H7 (cell line): Measurements from ENCODE around the gene STX8. TPM values are rescaled to one million over a fixed set of nuclear protein-coding genes. Genes with fewer than 3 reads are reported as not detected.
"Not testable (repeated sequence)": the region's sequence is repeated elsewhere in the genome, so short reads cannot be mapped to it uniquely, and the experiment has no call there.

Source experiments
- DNase-seq: peaks from one replicate; pipeline ENCODE4 v3.0.0; 2012
- H3K27me3 ChIP-seq: 2 replicates; pipeline ENCODE4 v1.6.0; 2011; ENCODE audit warnings: mild to moderate bottlenecking, low read length; ENCODE audit not compliant: control insufficient read depth, insufficient read depth
- H3K36me3 ChIP-seq: replicated peaks from 2 replicates; pipeline ENCODE4 v1.5.1; 2011; ENCODE audit warnings: low read length; ENCODE audit not compliant: control insufficient read depth, insufficient read depth
- H3K4me3 ChIP-seq: 2 replicates; pipeline ENCODE4 v1.5.1; 2011; ENCODE audit warnings: low read depth, mild to moderate bottlenecking, control low read depth, low read length, moderate library complexity; ENCODE audit not compliant: insufficient read depth
- total RNA-seq: library from RNA; depleted of rRNA; stranded (reverse); fragments of >200 nt; shearing (Covaris generic); gene quantifications from 2 replicates; pipeline ENCODE4 v1.2.3, GENCODE V29; 2014

Gene STX8
- total RNA-seq, 1 experiment from 2014 or later: 51.8 TPM

DNA sequence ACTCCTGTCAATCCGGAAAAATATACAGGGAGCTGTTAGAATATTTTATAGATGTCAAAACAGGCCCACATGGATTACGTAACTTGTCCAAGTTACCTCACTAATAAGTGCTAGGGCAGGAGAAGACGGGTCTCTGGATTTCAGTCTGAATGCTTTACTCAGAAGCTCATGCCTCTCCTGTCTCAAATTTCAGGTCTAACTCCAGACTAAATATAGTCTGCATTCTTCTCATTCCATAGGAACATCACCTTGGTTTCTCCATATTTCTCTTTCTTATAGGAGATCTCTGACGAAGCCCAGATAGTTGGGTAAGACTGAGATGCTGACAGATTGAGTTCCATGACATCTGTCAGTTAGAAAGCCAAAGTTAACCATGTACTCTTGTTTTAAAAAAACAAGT, 174.2 kb downstream of the STX8 start:
- Histone ChIP-seq H3K4me3 (no peak overlapping the region), H3K36me3 (no peaks in the 10 kb centered on the region), H3K27me3 (no peaks in the 10 kb centered on the region)
- no peak for DNase-seq

DNA sequence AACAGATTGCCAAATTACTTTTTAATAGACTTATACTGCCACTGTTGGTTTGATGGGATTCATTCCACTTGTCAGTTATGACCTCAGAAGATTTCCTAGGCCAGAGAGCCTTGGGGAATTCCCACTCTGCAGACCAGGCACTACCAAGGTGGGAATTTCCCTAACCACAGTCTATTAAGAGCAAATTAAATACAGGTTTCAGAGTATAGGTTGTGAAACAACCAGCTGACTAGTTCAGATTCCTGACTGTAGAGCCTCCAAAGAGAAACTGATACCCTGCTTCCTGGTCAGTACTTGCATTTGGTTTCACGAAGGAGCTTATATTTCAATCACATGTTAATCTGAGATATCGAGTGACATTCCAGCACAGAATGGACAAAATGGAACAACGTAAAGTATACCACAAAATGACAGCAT, 186.5 kb downstream of the STX8 start:
- Histone ChIP-seq H3K4me3 (no peak overlapping the region), H3K36me3 (no peaks in the 10 kb centered on the region), H3K27me3 (no peaks in the 10 kb centered on the region)
- peak; percentile 15 for DNase-seq

DNA sequence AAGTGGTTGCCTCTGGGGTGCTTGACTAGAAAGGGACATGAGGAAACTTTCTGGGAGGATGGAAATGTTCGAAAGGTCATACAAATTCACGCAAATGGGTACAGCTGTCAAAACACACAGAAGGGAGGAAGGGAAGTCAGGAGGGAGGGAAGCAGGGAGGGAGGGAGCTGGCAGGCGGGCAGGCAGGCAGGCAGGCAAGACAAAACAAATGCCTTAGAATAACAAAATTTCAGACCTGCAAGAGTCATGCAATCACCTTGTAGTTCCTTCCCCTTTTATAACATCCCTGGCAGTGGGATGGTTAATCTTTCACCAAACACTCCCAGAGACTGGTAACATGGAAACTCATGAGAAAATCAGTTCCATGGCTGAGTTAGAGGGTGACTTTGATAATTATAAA, 189.2 kb downstream of the STX8 start:
- no peaks in the 10 kb centered on the region for H3K36me3 ChIP-seq
- no peak for DNase-seq
- H3K27me3 ChIP-seq: no peaks in the 10 kb centered on the region
- no peak overlapping the region for H3K4me3 ChIP-seq

DNA sequence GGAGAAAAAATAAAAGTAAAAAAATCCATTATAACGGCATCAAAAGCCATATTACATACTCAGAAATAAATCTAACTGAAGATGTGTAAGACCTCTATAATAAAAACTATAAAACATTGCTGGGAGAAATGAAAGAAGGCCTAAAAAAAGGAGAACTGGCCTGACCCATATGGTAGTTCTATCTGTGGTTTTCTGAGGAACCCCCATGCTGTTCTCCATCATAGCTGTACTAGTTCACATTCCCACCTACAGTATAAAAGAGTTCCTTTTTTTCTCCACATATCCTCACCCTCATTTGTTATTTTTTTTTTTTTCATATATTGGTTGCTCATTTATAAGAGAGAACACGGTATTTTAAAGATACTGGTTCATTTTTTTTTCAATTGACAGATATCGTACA, 191.8 kb downstream of the STX8 start:
- Histone ChIP-seq H3K27me3 (no peaks in the 10 kb centered on the region), H3K36me3 (no peaks in the 10 kb centered on the region), H3K4me3 (no peak overlapping the region)
- no peak for DNase-seq

DNA sequence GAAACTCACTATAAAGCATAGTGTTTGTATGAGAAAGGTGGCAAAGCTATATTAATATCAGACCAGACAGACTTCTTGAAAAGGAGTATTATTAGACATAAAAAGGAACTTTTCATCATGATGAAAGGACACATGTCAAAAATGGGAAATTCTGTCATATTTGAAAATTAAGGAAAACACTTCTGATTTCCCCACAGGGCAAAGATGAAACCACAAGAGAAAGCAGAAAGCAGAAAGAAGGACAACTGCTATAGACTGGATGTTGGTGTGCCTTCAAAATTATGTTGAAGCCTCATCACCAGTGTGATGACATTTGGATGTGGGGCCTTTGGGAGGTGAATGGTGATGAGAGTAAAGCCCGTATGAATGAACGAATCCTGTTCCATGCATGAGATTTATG, 193.0 kb downstream of the STX8 start:
- Histone ChIP-seq H3K27me3 (no peaks in the 10 kb centered on the region), H3K4me3 (no peak overlapping the region), H3K36me3 (no peaks in the 10 kb centered on the region)
- no peak for DNase-seq

DNA sequence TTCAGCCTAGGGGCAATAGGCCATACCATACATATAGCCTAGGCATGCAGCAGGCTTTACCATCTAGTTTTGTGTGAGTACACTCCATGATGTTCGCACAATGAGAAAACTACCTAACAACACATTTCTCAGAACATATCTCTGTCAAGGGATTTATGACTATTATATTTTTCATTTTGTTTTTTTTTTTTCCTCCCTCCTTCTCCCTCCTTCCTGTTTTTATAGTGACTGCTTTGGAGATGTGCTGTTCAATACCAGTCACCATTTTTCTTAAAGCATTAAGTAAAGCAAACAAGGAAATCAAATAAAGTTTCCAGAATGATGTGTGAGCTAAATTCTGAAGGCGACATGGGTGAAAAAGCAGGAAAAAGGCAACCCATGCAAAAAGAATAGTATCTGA, 194.6 kb downstream of the STX8 start:
- no peak for DNase-seq

DNA sequence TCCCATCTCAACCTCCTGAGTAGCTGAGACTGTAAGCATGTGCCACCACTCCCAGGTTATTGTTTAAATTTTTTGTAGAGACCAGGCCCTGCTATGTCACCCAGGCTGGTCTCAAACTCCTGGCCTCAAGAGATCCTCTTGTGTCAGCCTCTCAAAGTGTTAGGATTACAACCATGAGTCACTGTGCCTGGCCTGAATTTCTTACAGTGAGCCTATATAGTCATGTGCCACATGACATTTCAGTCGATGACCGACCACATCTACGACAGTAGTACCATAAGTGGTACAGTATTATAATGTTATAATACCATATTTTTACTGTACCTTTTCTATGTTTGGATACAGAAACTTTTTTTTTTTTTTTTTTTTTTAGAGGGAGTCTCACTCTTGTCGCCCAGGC, 195.3 kb downstream of the STX8 start:
- DNase-seq: no peak
- no peaks in the 10 kb centered on the region for H3K27me3 ChIP-seq
- H3K4me3 ChIP-seq: no peak overlapping the region
- no peaks in the 10 kb centered on the region for H3K36me3 ChIP-seq

More for the DNA sequence above, 194.6 kb downstream of the STX8 start:
- H3K27me3 ChIP-seq: no peaks in the 10 kb centered on the region
- H3K4me3 ChIP-seq: no peak overlapping the region
- no peaks in the 10 kb centered on the region for H3K36me3 ChIP-seq

DNA sequence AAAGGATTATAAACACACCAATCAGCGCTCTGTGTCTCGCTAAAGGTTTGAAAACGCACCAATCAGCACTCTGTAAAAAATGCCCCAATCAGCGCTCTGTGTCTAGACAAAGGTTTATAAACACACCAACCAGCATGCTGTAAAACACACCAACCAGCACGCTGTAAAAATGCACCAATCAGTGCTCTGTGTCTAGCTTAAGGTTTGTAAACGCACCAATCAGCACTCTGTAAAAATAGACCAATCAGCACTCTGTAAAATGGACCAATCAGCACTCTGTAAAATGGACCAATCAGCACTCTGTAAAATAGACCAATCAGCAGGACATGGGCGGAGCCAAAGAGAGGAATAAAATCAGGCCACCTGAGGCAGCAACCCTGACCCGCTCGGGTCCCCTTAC, 199.4 kb downstream of the STX8 start:
- not testable (repeated sequence) for DNase-seq, H3K36me3 ChIP-seq, H3K4me3 ChIP-seq, H3K27me3 ChIP-seq

DNA sequence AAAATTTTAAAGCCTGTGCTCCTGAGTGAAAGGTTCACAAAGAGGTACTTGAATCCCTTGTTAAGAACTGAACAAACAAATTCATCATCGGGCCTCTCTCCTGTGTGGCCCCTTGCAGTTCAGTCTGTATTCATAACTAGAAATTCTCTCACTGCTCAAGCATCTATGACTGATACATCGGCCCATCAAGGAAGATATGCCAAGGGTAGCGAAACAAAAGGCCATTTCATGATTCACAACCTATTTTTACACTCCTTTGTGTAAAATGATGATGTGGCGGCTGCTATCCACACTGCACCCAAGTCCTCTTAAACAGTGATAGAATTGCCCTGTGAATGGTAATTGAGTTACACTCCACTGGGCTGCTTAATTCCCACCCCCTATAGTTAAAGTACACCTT, 204.6 kb downstream of the STX8 start:
- Histone ChIP-seq H3K4me3 (no peak overlapping the region), H3K36me3 (no peaks in the 10 kb centered on the region), H3K27me3 (no peaks in the 10 kb centered on the region)
- DNase-seq: no peak

DNA sequence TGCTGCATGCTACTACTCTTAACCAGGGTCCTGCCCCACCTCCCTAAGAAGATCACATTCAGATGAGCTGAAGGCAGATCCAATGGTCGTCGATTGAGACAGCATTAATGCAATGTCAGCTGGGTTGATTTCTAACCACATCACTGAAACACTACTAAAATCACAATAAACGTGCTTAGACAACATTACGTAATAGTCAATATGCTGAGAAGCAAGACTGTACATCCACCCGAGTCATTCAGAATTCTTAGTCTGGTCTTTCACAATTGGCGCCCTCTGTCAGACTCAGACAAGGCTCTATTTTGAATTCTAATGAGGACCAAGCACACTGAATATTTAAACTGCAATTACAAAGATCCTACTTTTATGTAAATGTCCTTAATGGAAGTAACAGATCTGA, 205.2 kb downstream of the STX8 start:
- Histone ChIP-seq H3K36me3 (no peaks in the 10 kb centered on the region), H3K4me3 (no peak overlapping the region), H3K27me3 (no peaks in the 10 kb centered on the region)
- no peak for DNase-seq

DNA sequence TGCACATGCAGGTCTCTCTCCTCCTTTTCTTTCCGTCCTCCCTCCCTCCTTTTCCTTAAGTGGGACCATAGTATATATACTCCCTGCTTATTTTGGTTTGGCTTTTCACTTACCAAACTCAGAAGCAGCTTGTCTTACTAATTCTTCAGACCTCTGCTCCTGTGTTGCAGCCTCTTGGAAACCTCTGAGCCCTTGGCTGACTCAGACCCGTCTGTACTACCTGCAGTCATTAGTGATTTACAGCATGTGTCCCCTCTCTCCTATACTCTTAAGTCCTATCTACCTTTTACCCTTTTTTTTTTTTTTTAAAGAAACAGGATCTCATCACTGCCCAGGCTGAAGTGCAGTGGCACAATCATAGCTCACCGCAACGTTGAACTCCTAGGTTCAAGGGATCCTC, 207.0 kb downstream of the STX8 start:
- no peak overlapping the region for H3K4me3 ChIP-seq
- no peaks in the 10 kb centered on the region for H3K36me3 ChIP-seq
- no peaks in the 10 kb centered on the region for H3K27me3 ChIP-seq
- no peak for DNase-seq

DNA sequence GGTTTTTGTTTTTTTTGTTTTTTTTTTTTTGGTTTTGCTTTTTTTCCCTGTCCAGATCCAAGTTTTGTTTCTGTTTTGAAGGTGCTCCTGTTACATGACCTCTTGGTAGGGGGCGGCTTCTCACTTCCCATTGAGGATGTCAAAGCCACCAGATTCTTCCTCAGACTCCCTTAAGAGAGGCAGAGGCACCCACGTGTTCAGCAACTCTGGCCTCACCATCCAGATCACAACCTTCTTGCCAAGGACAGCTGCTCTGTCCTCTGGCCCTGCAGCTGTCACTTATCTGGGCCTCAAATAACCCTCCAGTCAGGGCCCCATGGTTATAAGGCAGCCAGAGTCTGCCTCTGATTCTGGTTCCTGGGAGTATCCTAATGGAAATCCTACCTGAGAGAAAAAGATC, 208.5 kb downstream of the STX8 start:
- H3K27me3 ChIP-seq: no peaks in the 10 kb centered on the region
- no peak for DNase-seq
- H3K36me3 ChIP-seq: no peaks in the 10 kb centered on the region
- no peak overlapping the region for H3K4me3 ChIP-seq

DNA sequence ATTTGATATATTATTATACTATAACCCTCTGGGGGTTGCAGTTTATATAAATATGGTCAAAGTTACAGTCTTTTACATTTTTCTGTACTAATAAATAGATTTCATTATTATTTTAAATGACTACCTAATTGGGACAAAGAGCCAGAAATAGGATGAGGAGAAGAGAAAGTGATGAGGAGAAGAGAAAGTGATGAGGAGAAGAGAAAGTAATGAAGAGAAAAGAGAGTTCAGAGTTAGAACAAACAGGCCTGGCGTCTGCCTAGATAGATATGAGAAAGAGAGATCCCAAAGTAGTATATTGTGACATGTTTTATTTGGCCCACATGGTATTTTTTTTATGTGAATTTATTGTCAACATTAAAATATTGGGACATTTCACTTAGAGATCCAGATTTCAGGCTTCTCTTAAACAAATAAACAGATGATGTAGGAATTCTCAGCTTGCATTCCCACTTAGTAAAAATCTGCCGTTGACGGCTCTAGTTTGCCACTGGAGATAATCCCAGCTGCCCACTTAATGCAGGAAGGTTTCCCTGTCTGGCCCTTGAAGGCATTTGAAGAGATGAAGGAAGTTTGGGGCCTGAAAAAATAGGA, 210.7 kb downstream of the STX8 start:
- DNase-seq: no peak

DNA sequence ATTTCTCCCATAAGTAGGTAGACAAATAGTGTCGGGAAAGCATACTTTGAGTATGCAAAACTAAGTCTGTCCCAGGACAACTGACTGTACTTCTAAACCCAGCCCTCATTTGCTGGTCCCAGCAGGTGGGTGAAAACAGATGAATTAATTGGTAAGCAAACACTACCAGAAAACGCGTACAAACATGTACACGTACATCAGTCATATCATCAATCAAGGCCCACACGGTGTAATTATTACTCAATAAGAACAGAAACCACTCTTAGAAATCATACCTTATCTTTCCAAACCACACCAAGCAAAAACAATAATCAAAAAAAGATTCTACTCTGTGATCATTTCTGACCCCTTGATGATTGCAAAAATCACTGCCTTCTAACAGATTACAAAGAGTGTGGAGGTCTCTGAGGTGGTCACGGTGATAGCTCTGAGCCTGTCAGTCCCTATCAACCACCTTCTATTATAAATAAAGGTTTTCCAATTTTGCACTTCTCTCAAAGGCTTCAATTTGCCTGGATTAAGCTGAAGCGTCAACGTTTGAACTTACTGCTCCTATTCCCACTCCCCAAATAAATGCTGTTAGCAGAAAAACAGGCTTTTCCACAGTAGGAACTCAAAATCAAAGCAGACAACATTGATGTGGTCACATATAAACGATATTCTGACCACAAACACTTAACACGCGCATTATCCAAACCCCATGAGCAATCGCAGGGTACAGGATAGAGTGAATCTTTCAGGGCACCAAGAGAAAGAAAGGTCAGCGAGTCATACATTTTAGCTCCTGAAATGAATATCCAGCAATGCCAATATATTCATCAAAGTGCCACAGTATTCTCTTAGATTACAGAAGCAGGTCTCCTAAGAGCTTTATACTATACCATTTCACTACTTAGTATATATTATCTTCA, 211.9 kb downstream of the STX8 start:
- DNase-seq: no peak
- Histone ChIP-seq H3K36me3 (no peaks in the 10 kb centered on the region), H3K27me3 (no peaks in the 10 kb centered on the region), H3K4me3 (no peak overlapping the region)

More for the DNA sequence above, 210.7 kb downstream of the STX8 start:
- no peaks in the 10 kb centered on the region for H3K36me3 ChIP-seq
- no peaks in the 10 kb centered on the region for H3K27me3 ChIP-seq
- H3K4me3 ChIP-seq: no peak overlapping the region

DNA sequence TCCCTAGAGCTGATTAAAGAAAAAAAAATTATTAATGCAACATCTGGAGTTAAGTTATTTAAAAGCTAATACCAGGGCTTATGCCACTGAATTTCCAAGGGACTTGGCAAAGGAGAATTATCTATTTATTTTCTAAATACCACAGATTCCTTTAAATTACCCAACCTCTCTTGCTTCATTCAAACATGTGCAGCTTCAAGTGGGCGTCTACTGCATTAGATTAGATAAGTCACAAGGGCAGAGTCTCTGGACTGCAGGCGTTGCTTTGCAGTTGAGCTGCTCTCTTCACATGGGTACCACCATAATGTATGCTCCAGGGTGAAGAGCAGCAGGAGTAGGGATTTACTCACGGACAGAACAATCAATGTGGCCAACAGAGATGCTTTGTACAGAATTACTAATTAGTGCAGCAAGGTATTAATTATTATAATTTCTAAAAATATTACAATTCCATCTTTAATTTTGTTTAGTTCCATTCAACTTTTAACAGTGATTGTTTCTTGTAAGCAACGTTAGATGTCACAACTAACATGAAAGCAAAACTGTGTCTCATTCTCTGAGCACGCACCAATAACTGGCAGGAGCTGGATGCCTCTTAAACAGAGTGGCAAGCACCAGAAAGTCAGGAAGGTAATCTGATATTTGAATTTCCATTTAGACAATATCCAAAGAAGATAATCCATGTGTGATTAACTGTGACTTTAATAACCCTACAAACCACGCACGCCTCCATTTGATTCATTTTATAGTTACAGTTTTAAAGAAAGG, 214.2 kb downstream of the STX8 start:
- DNase-seq: no peak
- no peaks in the 10 kb centered on the region for H3K27me3 ChIP-seq
- H3K4me3 ChIP-seq: no peak overlapping the region
- H3K36me3 ChIP-seq: no peaks in the 10 kb centered on the region
